GM21447 (cell line): Measurements from ENCODE around the gene FOXO1.
"Not testable (repeated sequence)": the region's sequence is repeated elsewhere in the genome, so short reads cannot be mapped to it uniquely, and the experiment has no call there.

ENCODE experiments used
- ATAC-seq: cut with Tn5 transposase; IDR thresholded peaks from one replicate; pipeline ENCODE4 v1.9.1; 2021; ENCODE audit not compliant: unreplicated experiment

The FOXO1 gene

DNA sequence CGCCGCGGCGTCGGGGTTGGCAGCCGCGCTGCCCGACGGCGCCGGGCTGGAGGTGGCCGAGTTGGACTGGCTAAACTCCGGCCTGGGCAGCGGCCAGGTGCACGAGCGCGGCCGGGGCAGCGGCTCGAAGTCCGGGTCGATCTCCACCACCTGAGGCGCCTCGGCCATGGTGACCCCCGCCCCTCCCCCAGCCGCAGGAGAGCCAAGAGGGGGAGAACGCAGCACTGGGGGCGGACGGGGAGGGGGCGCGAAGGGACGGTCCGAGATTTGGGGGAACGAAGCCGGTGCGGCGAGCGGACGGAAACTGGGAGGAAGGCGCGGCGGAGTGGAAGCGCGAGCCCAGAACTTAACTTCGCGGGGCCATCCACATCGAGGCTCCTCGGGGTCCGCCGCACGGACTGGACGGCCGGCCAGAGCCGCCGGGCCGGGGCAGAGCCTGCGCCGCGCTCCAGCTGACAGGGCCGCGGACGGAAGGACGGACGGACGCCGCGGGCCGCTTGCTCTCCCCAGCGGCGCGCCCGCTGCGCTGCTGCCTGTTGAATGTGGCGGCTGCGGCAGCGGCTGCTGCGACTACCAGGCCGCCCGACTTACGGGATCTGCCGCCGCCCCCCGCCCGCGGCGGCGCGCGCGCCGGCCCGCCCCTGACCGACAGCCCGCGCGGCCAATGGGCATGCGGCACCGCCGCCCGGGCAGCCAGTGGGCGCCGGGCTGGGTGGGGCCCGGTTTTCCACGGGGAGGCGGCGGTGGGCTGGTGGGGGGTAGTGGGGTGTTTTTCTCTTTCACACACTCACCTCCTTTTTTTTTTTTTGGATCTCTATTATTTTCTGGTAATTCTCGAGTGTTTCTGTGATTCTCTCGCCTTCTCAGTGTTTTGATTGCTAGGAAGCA lies at the start of gene FOXO1:
Gene FOXO1 (minus strand): TSS at position 597 of the 888 bp plus-strand sequence. CDS start 429 bp downstream, at position 168.
- peak; percentile 47 for ATAC-seq

DNA sequence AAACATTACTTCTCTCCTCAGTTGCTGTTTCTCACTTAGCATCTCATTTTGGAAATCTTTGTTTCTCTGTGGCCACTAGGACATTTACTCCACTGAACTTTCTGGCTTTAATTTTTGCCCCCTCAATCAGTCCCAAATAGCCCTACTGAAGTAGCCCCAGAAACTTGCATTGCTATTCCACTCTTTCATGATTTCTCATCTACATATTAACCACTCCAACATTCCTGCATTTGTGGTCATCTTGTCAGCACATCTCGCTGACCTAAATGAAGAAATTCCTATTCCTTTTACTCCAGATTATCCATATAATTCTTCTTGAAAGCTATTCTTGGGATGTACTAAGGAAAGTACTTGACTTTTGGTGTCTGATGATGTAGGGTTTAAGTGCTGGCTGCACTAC lies 48.0 kb upstream of the FOXO1 start:
- not testable (repeated sequence) for ATAC-seq

GRCh38 chr13:40706439-40706838 lies 40.0 kb upstream of the FOXO1 start:
- ATAC-seq, result no peak

GRCh38 chr13:40697711-40698110 lies 31.3 kb upstream of the FOXO1 start:
- ATAC-seq, result peak; percentile 75

DNA sequence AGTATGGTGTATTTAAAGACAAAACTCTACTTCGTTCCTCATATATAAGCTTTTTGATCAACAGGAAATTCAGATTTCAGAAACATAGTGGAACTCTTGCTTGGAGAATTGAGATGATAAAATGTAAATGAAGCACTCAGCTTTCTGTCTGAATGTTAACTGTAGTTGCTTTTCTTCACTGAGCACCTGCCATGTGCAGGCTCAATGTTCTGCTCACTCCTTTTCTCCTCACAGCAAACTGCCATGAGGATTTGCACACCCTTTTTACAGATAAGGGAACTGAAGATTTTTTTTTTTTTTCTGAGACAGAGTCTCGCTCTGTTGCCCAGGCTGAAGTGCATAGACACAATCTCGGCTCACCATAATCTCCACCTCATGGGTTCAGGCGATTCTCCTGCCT lies 28.0 kb upstream of the FOXO1 start:
- ATAC-seq, result no peak

DNA sequence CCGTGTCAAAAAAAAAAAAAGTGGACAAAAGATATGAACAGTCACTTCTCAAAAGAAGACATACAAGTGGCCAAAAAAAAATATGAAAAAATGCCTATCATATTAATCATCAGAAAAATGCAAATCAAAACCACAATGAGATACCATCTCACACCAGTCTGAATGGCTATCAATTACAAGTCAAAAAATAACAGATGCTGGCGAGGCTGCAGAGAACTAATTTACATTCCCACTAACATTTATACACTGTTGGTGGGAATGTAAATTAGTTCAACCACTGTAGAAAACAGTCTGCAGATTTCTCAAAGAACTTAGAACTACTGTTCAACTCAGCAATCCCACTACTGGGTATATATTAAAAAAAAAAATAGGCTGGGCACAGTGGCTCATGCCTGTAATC lies 26.5 kb upstream of the FOXO1 start:
- peak; percentile 57 for ATAC-seq

- no peak for ATAC-seq
Measured at GRCh38 chr13:40688781-40689180, 22.3 kb upstream of the FOXO1 start.

DNA sequence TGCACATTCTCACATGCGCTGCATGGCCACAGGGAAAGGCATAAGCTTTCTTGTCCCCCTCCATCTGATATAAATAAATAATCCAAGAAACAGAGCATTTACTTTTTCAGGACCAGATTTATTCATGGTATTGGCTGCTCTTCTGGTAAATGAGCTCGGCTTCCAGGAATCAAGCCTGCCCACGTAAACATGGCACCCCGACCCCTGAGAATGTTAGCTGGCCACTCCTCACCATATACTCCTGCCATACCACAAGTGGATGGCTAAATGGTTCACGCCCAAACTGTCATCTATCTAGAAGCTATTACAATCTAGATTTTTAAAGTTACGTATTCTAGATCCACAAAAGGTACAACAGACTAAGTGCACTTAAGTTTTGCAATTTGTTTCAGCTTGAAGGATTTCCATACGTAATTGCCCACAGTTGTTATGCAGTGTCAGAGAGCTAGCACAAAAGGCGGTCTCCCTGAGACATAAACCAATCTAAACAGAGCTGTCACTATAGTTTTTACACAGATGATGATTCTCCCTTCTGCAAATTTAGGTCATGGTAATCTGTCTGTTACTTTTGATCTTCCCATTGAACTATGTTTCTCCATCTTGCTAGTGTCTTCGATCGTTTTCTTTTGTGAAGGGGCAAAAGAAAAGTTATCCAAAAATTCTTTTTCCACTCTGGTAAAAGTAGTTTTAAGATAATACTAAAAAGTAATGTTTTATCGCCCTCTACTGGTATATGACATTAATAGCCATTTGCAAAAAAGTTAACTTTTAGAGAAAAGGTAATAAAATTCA lies 16.2 kb upstream of the FOXO1 start:
- ATAC-seq, result no peak

- ATAC-seq, result no peak
Measured at GRCh38 chr13:40681341-40682146, 15.1 kb upstream of the FOXO1 start.

DNA sequence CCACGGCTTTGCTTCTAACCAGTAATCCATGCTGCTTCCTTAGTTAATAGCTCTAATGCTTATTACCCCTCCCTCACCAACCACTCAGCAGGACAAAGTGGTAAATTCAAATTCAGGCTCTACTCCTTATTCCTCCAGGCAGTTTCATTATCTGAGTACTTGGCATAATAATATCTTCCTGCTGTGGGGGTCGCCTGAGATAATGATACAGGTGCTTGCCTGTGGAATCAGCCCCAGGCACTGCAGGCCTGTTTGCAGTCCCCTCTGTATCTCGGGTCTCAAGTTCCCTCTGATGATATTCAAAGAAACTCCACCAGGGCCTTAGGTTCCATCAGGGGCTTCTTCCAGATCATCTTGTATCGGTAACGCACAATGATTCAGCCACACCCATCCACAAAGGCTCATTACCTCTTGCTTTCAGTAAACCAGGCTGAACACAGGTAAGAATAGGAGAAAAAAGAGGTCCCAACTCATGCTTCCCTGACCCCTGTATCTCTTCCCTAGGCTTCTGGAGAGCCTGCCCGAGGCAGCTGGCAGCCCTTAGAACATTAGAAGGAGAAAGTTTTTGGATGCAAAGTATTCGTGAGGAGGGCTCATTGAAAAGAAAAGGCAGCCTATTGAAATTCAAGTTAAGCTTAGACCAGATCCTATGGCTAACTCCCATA lies 14.3 kb upstream of the FOXO1 start:
- no peak for ATAC-seq

DNA sequence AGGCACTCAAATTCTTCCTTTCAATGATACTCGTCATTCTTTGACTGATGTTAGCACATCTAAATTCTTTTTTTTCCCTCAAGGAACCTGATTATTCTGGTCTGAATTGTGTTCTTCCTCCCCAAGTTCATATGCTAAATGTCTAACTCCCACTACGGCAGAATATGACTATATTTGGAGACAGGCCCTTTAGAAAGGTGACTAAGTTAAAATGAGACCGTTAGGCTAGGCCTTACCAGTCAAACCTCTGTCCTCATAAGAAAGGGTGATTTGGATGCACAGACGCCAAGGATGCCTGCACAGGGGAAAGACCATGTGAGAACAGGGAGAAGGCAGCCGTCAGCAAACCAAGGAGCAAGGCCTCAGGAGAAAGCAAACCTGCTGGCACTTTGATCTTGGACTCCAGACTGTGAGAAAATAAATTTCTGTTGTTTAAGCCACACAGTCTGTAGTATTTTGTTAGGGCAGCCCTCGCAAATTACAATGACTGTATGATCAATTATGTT lies 13.1 kb upstream of the FOXO1 start:
- ATAC-seq, result no peak

- ATAC-seq, result no peak
Measured at GRCh38 chr13:40677064-40677463, 10.6 kb upstream of the FOXO1 start.

- ATAC-seq, result no peak
Measured at GRCh38 chr13:40676007-40676406, 9.6 kb upstream of the FOXO1 start.

DNA sequence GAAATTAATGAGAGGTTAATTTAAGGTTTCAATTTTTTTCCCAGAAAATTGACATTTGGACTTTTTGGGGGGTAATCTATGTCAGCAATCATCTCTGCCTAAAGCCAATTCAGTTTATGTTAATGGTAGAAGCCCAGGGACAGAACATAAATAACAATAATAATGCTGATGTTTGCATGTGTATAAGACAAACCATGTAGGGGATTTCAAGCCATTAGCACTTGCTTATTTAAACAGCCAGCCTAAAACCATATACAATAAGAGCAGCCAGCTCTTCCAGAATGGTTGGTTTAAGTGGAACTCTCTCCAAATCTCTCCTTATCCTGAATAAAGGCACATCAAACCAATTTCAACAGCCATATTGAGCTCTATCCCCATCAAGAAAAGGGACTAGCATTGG lies 7.0 kb upstream of the FOXO1 start:
- no peak for ATAC-seq

GRCh38 chr13:40672765-40673397 lies 6.4 kb upstream of the FOXO1 start:
- ATAC-seq, result no peak

- ATAC-seq, result no peak
Measured at GRCh38 chr13:40671956-40672764, 5.7 kb upstream of the FOXO1 start.

- no peak for ATAC-seq
Measured at GRCh38 chr13:40670307-40670706, 3.9 kb upstream of the FOXO1 start.

DNA sequence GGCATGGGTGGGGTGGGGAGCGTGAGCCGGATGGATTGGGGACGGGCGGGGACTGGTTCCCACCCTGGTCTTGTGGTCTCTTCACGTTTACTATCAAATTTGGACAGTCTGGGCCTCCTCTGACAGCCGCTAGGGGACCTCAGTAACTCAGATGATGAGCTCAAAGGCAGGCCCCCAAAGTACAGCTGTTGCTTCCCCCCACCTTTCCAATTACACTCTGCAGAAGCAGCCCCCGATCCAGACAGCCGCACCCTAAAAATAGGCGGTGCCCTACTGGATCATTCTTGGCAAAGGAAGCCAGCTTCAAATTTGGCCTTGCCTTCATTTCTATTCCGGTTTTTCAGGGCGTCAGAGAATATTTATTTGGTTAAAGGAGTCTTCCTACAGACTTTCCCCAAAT lies 1.9 kb upstream of the FOXO1 start:
- no peak for ATAC-seq

GRCh38 chr13:40667622-40667978 lies 1.2 kb upstream of the FOXO1 start:
- ATAC-seq, result no peak
